AG04449 (cell line): ENCODE results near the gene EIF2B4.

ENCODE experiments used
- CTCF ChIA-PET: fragments of 350-600 bp; formaldehyde crosslinking; extraction: SDS; loops from one replicate; lab custom pipeline; 2021; ENCODE audit warnings: antibody characterized with exemption; lab: Yijun Ruan, JAX
- POLR2A ChIA-PET: fragments of 400-600, 350-600 bp; formaldehyde crosslinking; extraction: SDS; loops from one replicate; lab custom pipeline; 2020; ENCODE audit warnings: antibody characterized with exemption, inconsistent platforms; lab: Yijun Ruan, JAX
- DNase-seq: peaks from one replicate; pipeline ENCODE4 v3.0.0-alpha.2; 2010; ENCODE audit warnings: low read depth, low spot score
- H3K4me3 ChIP-seq: 2 replicates; pipeline ENCODE4 v1.5.1; 2011; ENCODE audit warnings: low read depth, mild to moderate bottlenecking, control low read depth, low read length
- TF ChIP-seq, protein P1 (sequence below): IDR thresholded peaks from one replicate; pipeline ENCODE4 v1.5.1; 2011; ENCODE audit warnings: mild to moderate bottlenecking, moderate library complexity, low read length, control low read depth, inconsistent platforms; ENCODE audit not compliant: insufficient read depth; ENCODE audit errors: missing control alignments

The EIF2B4 gene

GRCh38 chr2:27335311-27335710 is 34.8 kb downstream of the EIF2B4 start:
- POLR2A ChIA-PET = no interaction called here
- CTCF ChIA-PET = no interaction called here
- H3K4me3 ChIP-seq = no peak overlapping the region
- TF ChIP-seq, protein P1, sequence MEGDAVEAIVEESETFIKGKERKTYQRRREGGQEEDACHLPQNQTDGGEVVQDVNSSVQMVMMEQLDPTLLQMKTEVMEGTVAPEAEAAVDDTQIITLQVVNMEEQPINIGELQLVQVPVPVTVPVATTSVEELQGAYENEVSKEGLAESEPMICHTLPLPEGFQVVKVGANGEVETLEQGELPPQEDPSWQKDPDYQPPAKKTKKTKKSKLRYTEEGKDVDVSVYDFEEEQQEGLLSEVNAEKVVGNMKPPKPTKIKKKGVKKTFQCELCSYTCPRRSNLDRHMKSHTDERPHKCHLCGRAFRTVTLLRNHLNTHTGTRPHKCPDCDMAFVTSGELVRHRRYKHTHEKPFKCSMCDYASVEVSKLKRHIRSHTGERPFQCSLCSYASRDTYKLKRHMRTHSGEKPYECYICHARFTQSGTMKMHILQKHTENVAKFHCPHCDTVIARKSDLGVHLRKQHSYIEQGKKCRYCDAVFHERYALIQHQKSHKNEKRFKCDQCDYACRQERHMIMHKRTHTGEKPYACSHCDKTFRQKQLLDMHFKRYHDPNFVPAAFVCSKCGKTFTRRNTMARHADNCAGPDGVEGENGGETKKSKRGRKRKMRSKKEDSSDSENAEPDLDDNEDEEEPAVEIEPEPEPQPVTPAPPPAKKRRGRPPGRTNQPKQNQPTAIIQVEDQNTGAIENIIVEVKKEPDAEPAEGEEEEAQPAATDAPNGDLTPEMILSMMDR = no peak
- DNase-seq = no peak

DNA sequence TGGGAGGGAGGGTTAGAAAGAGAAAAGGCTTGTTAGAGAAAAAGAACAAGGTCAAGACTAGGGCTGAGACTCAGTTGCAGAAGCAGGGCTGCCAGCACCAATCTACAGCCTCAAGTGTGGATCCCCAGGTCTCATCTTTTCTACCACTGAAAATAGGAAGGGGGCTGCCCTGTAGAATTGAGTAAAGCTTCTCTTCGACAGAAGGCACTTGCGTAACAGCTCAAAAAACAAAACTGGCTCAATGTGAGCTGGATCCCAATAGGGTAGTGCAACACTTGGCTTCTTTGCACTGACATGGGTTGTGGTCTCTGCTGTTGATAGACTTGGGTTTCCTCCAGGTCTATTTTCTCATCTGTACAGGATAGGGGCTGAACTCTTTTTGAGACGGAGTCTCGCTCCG is 45.4 kb downstream of the EIF2B4 start:
- DNase-seq = no peak
- H3K4me3 ChIP-seq = no peak overlapping the region
- CTCF ChIA-PET = interaction anchor here (8.1 kb wide), 1 partner anchor 21 kb away, joined by 94 read pairs; no protein-coding TSS in a partner anchor
- POLR2A ChIA-PET = interaction anchor here (0.8 kb wide), 1 partner anchor 31 kb away, joined by 3 read pairs; no protein-coding TSS in a partner anchor
- TF ChIP-seq, protein P1 = no peak

DNA sequence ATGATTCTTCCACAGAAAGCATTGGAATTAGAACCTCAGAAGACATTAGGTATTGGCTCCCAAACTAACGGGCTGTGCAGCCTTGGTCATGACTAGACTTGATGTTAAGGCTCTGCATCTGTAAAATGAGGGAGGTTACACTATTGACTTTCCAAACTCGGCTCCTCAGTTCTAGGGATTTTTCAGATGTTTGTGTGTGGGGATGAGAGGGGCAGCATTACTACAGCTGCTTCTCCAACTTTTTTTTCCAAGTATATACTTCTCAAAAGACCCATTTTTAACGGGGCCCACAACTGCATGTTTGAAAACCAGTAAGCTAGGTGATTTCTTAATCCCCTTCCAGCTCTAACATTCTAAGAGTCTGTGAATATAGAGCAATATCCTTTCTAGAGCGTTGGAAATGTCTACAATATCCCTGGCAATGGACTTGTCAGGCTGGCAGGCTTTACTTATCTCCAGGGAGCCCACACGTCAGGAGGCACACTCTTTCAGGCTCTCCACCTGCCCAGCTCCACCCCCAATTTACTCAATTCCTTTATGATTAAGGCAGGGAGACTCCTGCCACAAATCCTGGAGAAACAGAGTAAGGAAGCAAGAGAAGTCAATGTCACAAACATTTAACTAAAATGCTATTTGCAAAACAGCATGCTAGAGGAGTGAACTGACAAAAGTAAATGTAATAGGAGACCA is 46.4 kb downstream of the EIF2B4 start:
- TF ChIP-seq, protein P1 = no peak
- CTCF ChIA-PET = interaction anchor here (0.7 to 8.1 kb wide), 6 partner anchors 9 to 74 kb away, joined by 3 to 94 read pairs (median 3); partner anchors contain the start of gene EIF2B4
- POLR2A ChIA-PET = interaction anchor here (0.9 to 2.9 kb wide), 2 partner anchors 33 to 42 kb away, joined by 3 to 11 read pairs; partner anchors contain the start of genes GTF3C2 and TRIM54
- no peak for DNase-seq
- H3K4me3 ChIP-seq = peak overlapping the region; percentile 96

DNA sequence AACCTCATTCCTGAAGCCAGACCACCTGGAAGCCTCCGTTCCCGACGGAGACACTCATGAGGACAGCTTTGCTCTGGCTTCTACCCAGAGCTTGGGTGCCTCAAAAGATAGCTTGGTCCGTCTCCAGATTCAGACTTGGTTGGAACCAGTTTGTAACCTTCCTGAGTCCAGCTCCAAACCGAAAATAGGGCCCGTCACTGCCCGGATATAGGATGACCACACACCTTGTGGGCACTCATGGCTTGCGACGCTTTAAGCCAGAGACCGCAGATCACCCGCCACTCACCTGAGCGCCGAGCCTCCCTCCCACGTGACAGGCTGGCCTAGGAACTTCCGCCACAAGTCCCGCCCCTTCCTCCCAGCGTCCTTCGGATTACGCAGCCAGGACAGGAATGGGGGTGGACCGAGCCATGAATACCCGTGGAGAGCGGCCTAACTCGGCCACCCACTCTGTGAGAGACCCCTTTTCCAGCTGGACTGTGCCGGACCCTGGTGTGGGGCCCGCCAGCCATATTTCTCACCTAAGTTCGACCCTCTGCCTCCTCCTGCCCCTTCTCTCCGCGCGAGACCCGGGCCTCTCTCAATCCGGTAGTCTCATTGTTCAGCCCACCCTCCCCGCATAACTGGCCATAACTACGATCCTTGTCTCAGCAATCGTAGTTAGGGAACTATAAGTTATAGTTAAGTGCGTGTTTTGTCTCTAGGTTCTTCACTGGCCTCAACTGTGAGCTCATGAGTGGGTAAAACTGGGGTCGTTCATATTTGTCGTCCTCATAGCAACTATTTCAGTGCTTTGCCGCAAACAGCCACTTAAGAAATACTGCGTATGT is 47.2 kb downstream of the EIF2B4 start, which contains the start of gene MPV17:
TSS of gene MPV17 (minus strand) at position 332 of the 830 bp plus-strand sequence. CDS start 580 bp downstream, outside the sequence.
- TF ChIP-seq, protein P1 = no peak
- peak within 1 kb of the TSS; percentile 96 for H3K4me3 ChIP-seq
- ChIA-PET POLR2A (interaction anchor here (0.6 to 2.9 kb wide), 4 partner anchors 13 to 1677 kb away, joined by 3 to 11 read pairs (median 4); partner anchors contain the start of genes GTF3C2 and TRIM54), CTCF (interaction anchor here (0.7 to 8.1 kb wide), 8 partner anchors 9 to 73 kb away, joined by 3 to 94 read pairs (median 3); partner anchors contain the start of gene EIF2B4)
- peak; percentile 73 for DNase-seq

DNA sequence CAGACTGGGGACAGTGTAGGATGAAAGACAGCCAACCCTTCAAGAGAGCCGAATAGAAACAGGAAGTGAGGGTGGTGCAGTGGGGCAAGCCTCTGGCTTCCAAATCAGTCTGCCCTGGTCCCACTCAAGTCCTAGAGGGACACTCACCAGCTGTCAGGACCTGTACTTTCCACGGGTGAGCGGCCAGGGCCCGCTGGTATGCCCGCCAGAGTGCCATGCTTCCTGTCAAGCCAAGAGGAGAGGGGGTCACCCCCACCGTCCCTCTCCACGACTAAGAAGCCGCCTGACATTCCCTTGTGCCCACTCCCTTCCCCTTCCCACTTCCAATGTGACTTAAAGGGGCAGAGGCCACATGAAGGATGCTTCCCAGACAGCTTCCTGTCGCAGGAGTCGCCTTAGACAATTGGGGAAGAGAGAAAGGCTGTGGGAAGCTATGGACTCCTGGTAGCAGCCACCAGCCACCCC is 47.8 kb downstream of the EIF2B4 start:
- ChIA-PET POLR2A (interaction anchor here (0.6 to 2.9 kb wide), 3 partner anchors 14 to 1676 kb away, joined by 3 to 11 read pairs (median 5); partner anchors contain the start of gene GTF3C2), CTCF (interaction anchor here (0.6 to 8.1 kb wide), 9 partner anchors 11 to 56 kb away, joined by 3 to 94 read pairs (median 5); partner anchors contain the start of gene EIF2B4)
- TF ChIP-seq, protein P1 = no peak
- H3K4me3 ChIP-seq = peak overlapping the region; percentile 96
- no peak for DNase-seq
